Sigmoid colon (tissue), 7 donors: ENCODE data around the gene THYN1. TPM values are rescaled to one million over a fixed set of nuclear protein-coding genes. Genes with fewer than 3 reads are reported as not detected.

Source experiments
- DNase-seq: peaks from one replicate; pipeline ENCODE4 v3.0.0-alpha.2; 2019
- H3K27ac ChIP-seq, 4 donors: fragments of 200-600 bp; sonication (generic); one replicate each; pipeline ENCODE4 v1.5.1; 2016 to 2019; ENCODE audit warnings: mild to moderate bottlenecking in 1 of 4
- H3K27me3 ChIP-seq, 3 donors: fragments of 200-600 bp; sonication (generic); one replicate each; pipeline ENCODE4 v1.5.1; 2019; ENCODE audit warnings: mild to moderate bottlenecking in 1 of 3
- H3K36me3 ChIP-seq, 4 donors: fragments of 200-600 bp; sonication (generic); one replicate each; pipeline ENCODE4 v1.5.1; 2016 to 2019
- H3K4me1 ChIP-seq, 4 donors: fragments of 200-600 bp; sonication (generic); one replicate each; pipeline ENCODE4 v1.5.1; 2017 to 2019
- H3K4me3 ChIP-seq, 4 donors: fragments of 200-600 bp; sonication (generic); one replicate each; pipeline ENCODE4 v1.5.1; 2017 to 2019; ENCODE audit warnings: mild to moderate bottlenecking in 2 of 4, moderate library complexity in 1 of 4
- H3K9me3 ChIP-seq, 4 donors: fragments of 200-600 bp in 3 of 4; sonication (generic) in 3 of 4; one replicate each; pipeline versions ENCODE4 v1.5.1 to v1.6.1; 2013 to 2019
- CTCF ChIP-seq, 4 experiments: fragments of 450-650 bp in 3 of 4; fragments of 200-600 bp in 1 of 4; IDR thresholded peaks; one replicate each; pipeline ENCODE4 v1.5.1; 2016 to 2019; ENCODE audit warnings: antibody characterized with exemption in 4 of 4, mild to moderate bottlenecking in 3 of 4, moderate library complexity in 2 of 4
- EP300 ChIP-seq, 4 donors: sonication (generic); formaldehyde crosslinking; IDR thresholded peaks; one replicate each; pipeline ENCODE4 v1.6.1; 2017; ENCODE audit warnings: antibody characterized with exemption in 4 of 4
- POLR2A ChIP-seq, 2 donors: fragments of 450-650 bp; IDR thresholded peaks; one replicate each; pipeline ENCODE4 v1.6.1; 2016; ENCODE audit warnings: antibody characterized with exemption in 2 of 2, mild to moderate bottlenecking in 2 of 2, moderate library complexity in 2 of 2
- POLR2AphosphoS5 ChIP-seq, 4 donors: sonication (generic); formaldehyde crosslinking; IDR thresholded peaks; one replicate each; pipeline ENCODE4 v1.6.1; 2017; ENCODE audit warnings: antibody characterized with exemption in 4 of 4
- WGBS, 2 donors: extraction: QIAGEN DNeasy Blood & Tissue Kit; methylation state at CpG; one replicate each; pipeline ENCODE4 v1.1.7; 2013; 5-methylcytosine and 5-hydroxymethylcytosine counted together
- intact Hi-C: fragments of 100-400 bp; cut with DNase I; formaldehyde crosslinking; loops from one replicate; pipeline ENCODE4 v1.15.1; 2023
- polyA plus RNA-seq, 3 donors: library from polyadenylated mRNA; stranded (reverse); fragments of 200-250 nt; gene quantifications; one replicate each; pipeline ENCODE4 v1.2.3, GENCODE V29; 2013
- total RNA-seq, 4 donors: library from RNA; depleted of rRNA; stranded (reverse); fragments of >200 nt; gene quantifications; one replicate each; pipeline ENCODE4 v1.1.0, GENCODE V29; 2016
- donor health status: healthy with polysubstance abuse.
- donor health status: Bipolar disorder and iron deficiency.
- donor health status: healthy.

THYN1 gene
- total RNA-seq: 10 to 100 TPM; 69.9 to 92.2 (median 74.4) TPM
- polyA plus RNA-seq: 10 to 100 TPM; 38.1 to 49.2 (median 48.0) TPM

GRCh38 chr11:134253188-134253993 is at the start of gene THYN1, which contains the start of gene ACAD8:
THYN1 (minus strand) TSS chr11:134253352; CDS start chr11:134252882, 470 bp downstream.
ACAD8 (plus strand) TSS chr11:134253568; CDS start chr11:134253601, 33 bp downstream.
- TF ChIP-seq POLR2AphosphoS5 (IDR thresholded peaks at IDR 0.05): peak; percentile 86 to 98 (median 95)
- TF ChIP-seq POLR2A (IDR thresholded peaks at IDR 0.05): peak; percentile 68 to 83
- TF ChIP-seq CTCF (IDR thresholded peaks at IDR 0.05): peak; percentile 21 to 65 (median 24)
- no peak for TF ChIP-seq EP300 (IDR thresholded peaks at IDR 0.05)
- 0% methylated on average over 70 of the region's 70 CpGs for WGBS, 2 donors
- Histone ChIP-seq H3K4me3 (peak within 1 kb of the TSS; percentile 66 to 97 (median 84)), H3K36me3 (peaks cover 14 to 47% (median 21%) of the 10 kb centered on the region in 4 donors), H3K27ac (peak within 1 kb of the TSS; percentile 76 to 82 (median 77)), H3K9me3 (no peaks in the 10 kb centered on the region), H3K27me3 (no peaks in the 10 kb centered on the region), H3K4me1 (peaks cover 0 to 30% (median 21%) of the 10 kb centered on the region in 4 donors)
- peak; percentile 99 for DNase-seq
- intact Hi-C loops: loop anchor here (1.0 to 5.0 kb wide), 2 partner anchors 28 to 79 kb away; partner anchors contain the start of gene GLB1L2

GRCh38 chr11:134294664-134295063 is 41.5 kb upstream of the THYN1 start:
- intact Hi-C loops: no loop called here
- no peak overlapping the region for H3K4me3 ChIP-seq
- H3K4me1 ChIP-seq: no peaks in the 10 kb centered on the region
- H3K27me3 ChIP-seq: no peaks in the 10 kb centered on the region
- DNase-seq: no peak
- H3K27ac ChIP-seq: no peak overlapping the region
- H3K36me3 ChIP-seq: no peaks in the 10 kb centered on the region
- no peaks in the 10 kb centered on the region for H3K9me3 ChIP-seq
- 67 to 82% methylated on average over 9 of the region's 9 CpGs for WGBS, 2 donors
- no peak for TF ChIP-seq CTCF (IDR thresholded peaks at IDR 0.05)
- TF ChIP-seq EP300 (IDR thresholded peaks at IDR 0.05): no peak
- no peak for TF ChIP-seq POLR2A (IDR thresholded peaks at IDR 0.05)
- no peak for TF ChIP-seq POLR2AphosphoS5 (IDR thresholded peaks at IDR 0.05)

- 69 to 76% methylated on average over 20 of the region's 20 CpGs for WGBS, 2 donors
- H3K36me3 ChIP-seq: no peaks in the 10 kb centered on the region
- H3K27me3 ChIP-seq: no peaks in the 10 kb centered on the region
- no peak for TF ChIP-seq POLR2A (IDR thresholded peaks at IDR 0.05)
- no peak for TF ChIP-seq POLR2AphosphoS5 (IDR thresholded peaks at IDR 0.05)
- no peak for TF ChIP-seq EP300 (IDR thresholded peaks at IDR 0.05)
- TF ChIP-seq CTCF (IDR thresholded peaks at IDR 0.05): no peak
- no peaks in the 10 kb centered on the region for H3K9me3 ChIP-seq
- no peak overlapping the region for H3K4me3 ChIP-seq
- intact Hi-C loops: no loop called here
- H3K4me1 ChIP-seq: no peaks in the 10 kb centered on the region
- H3K27ac ChIP-seq: no peak overlapping the region
- DNase-seq: peak; percentile 25
Measured at GRCh38 chr11:134293119-134294113, 40.3 kb upstream of the THYN1 start.

GRCh38 chr11:134292661-134293060 is 39.5 kb upstream of the THYN1 start:
- Histone ChIP-seq H3K4me1 (no peaks in the 10 kb centered on the region), H3K36me3 (no peaks in the 10 kb centered on the region), H3K4me3 (no peak overlapping the region), H3K9me3 (no peaks in the 10 kb centered on the region), H3K27ac (no peak overlapping the region), H3K27me3 (no peaks in the 10 kb centered on the region)
- intact Hi-C loops: no loop called here
- 78 to 89% methylated on average over 15 of the region's 15 CpGs for WGBS, 2 donors
- TF ChIP-seq POLR2AphosphoS5 (IDR thresholded peaks at IDR 0.05) (no peak), CTCF (IDR thresholded peaks at IDR 0.05) (no peak), EP300 (IDR thresholded peaks at IDR 0.05) (no peak), POLR2A (IDR thresholded peaks at IDR 0.05) (no peak)
- peak; percentile 30 for DNase-seq
